HUDEP-2 (cell line): Measurements from ENCODE around the gene RAB33B.
"Not testable (repeated sequence)": the region's sequence is repeated elsewhere in the genome, so short reads cannot be mapped to it uniquely, and the experiment has no call there.

ENCODE experiments used
- DNase-seq, 76 experiments: peaks; one replicate each; lab custom pipeline; 2025; ENCODE audit not compliant: unreplicated experiment in 76 of 76; lab: John Stamatoyannopoulos, UW

RAB33B gene

GRCh38 chr4:139461022-139461628, 7.2 kb downstream of the RAB33B start:
- no peak for DNase-seq

DNA sequence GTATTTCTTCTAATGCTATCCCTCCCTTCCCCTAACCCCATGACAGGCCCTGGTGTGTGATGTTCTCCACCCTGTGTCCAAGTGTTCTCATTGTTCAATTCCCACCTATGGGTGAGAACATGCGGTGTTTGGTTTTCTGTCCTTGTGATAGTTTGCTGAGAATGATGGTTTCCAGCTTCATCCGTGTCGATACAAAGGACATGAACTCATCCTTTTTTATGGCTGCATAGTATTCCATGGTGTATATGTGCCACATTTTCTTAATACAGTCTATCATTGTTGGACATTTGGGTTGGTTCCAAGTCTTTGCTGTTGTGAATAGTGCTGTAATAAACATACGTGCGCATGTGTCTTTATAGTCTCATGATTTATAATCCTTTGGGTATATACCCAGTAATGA, 10.6 kb downstream of the RAB33B start:
- DNase-seq, result not testable (repeated sequence)

GRCh38 chr4:139465922-139466321, 12.0 kb downstream of the RAB33B start:
- no peak for DNase-seq

GRCh38 chr4:139468756-139469155, 14.8 kb downstream of the RAB33B start:
- not testable (repeated sequence) for DNase-seq

- DNase-seq, result no peak
Measured at GRCh38 chr4:139469216-139469615, 15.3 kb downstream of the RAB33B start.

- DNase-seq, result no peak
Measured at GRCh38 chr4:139469869-139470268, 15.9 kb downstream of the RAB33B start.

DNA sequence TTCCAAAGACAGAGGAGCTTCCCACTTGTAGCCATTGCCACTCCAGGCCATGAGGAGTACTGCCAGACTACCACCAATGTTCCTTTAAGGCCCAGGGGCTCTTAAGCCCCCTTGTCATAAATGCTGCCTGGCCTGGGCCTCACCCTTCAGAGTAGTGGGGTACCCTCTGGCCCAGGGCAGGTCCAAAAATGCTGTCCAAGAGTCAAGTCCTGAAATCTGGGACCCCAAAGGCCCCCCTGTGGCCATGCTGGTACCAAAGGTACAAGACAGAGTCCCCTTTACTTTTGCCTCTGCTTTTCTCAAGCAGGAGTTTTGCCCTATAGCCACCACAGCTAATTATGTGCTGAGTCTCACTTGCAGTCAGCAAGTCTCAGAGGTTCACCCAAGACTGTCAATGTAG, 16.4 kb downstream of the RAB33B start:
- no peak for DNase-seq

DNA sequence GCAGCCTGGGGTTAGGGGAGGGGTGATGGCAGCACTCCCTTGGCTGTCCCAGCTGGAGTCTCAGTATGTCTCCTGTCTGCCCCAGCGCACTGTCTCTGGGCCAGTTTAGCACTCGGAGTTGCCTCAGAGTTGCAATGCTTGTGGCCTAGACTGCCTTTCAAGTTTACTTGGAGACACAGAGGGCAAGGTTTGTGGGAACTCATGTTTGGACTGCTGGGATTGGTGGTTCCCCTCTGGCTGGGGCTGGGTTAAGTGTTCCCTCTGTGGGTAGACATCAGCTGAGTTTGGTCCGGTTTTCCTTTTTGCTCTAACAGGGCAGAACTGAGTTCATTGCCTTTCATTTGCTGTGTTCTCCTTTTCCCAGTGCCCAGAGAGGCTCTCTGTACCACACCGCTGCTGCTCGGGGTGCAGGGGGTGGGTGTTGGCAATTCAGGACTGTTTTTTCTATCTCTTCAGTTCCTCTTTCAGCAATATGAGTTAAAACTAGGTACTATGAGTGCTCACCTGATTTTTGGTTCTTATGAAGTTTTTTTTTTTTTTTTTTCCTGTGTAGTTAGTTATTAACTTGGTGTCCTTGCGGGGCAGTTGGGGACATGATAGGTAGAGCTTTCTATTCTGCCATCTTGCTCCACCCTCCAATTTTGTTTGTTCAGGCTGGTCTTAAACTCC, 17.2 kb downstream of the RAB33B start:
- no peak for DNase-seq

GRCh38 chr4:139472852-139473251, 18.9 kb downstream of the RAB33B start:
- DNase-seq, result no peak

DNA sequence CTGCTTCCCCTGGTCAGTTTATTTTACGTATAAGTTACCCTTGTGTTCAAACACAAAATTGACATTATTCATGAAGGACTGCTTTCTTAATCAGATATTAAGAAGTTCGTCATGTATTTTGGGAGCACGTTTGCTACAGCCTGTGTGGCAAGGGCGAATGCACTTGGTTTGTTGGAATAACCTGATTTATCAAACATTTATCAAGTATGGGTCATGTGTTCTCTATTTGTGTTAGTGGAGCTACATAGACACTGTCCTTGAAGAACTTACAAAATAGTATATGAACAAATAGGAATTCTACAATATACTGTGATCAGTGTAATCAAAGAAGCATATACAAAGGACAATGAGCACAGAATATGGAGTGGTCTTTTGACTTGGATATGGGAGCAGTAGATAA, 22.4 kb downstream of the RAB33B start:
- DNase-seq, result no peak

DNA sequence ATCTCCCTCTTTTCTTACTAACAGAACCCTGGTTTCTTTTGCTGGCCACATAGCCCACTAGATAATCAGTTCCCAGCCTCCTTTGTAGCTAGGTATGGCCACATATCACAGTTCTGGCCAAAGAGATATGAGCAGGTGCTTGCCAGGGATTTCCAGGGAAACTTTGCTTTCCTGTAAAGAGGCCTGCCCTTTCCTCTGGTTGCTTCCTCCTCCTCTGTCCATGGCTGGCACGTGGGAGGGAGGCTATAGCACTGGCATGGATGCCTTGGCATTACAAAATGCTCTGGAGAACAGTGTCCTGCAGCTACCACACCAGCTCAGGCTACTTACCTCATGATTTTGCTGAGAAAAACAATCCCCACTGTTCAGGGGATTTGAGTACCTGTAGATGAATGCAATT, 27.5 kb downstream of the RAB33B start:
- no peak for DNase-seq

GRCh38 chr4:139483000-139483399, 29.1 kb downstream of the RAB33B start:
- no peak for DNase-seq

DNA sequence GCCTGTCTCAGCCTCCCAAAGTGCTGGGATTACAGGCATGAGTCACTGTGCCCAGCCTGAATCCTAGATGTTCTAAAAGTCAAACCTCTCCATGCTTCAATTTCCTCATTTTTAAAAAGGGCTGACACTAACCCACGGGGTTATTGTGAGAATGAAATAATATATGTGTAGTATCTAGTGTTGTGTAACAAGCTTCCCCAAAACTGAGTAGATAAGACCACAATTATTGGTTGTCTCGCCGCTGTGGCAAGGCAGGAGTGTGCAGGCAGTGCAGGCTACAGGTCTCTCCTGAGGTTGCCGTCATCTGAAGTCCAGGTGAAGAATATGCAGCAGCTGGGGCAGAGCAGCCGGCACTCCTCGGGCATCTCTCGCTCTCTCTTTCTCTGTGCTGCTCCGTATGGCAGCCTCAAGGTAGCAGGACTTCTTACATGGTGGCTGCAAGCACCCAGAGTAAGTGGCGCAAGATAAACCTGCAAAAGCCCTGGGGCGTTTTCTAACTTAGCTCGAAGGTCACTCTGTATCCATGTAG, 30.9 kb downstream of the RAB33B start:
- DNase-seq, result no peak

GRCh38 chr4:139488442-139488841, 34.5 kb downstream of the RAB33B start:
- no peak for DNase-seq

DNA sequence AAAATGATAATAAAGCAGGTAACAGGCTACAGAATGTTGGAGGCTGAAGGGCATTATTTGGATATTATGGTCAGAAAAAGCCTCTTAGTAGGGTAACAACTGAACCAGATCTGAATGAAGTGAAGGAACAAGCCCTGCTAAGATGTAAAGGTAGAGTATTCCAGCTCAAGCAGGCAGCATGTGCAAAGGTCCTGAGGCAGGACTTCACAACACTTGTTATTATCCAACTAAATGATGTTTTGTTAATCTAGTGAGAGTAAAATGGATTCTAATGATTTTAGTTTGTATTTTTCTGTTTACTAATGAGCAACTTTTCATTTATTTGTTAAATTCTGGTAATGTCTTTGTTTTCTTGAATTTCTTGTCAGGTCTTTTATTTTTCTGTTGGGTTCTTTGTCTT, 35.7 kb downstream of the RAB33B start:
- DNase-seq, result no peak

- no peak for DNase-seq
Measured at GRCh38 chr4:139492429-139492828, 38.5 kb downstream of the RAB33B start.

DNA sequence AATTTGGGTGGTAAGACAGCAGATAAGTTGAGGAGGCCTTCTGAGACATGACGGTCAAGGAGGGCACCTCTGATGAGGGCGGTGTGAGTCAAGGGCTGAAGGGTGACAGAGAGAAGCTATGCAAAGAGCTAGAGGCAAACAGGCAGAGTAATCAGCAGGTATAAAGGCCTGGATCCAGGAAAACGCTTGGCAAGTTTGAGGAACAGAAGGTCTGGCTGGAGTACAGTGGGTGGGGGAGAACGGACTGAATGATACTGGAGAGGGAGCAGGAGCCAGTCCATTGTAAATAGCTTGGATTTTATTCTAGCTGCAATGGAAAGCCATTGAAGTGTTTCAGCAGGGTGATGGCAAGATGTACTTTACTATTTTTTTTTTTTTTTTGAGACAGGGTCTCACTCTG, 39.3 kb downstream of the RAB33B start:
- DNase-seq, result no peak

DNA sequence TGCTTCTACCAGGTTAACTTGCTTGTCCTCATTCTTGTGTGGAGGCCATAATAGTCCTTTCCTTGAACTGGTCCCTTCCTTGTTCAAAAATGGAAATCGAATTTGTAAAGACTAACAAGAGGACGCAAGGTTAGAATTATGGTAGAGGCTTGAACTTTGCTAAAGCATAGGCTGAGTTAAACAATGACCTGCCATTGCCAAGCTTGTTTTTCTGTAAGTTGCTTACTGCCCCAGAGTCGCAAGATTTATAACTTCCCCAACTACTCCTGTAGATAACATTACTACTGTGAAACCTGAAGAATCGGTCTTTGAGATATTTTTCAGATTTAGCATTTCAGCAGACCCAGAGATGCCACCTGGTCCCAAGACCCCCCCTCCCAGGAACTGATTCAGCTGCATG, 45.3 kb downstream of the RAB33B start:
- no peak for DNase-seq

DNA sequence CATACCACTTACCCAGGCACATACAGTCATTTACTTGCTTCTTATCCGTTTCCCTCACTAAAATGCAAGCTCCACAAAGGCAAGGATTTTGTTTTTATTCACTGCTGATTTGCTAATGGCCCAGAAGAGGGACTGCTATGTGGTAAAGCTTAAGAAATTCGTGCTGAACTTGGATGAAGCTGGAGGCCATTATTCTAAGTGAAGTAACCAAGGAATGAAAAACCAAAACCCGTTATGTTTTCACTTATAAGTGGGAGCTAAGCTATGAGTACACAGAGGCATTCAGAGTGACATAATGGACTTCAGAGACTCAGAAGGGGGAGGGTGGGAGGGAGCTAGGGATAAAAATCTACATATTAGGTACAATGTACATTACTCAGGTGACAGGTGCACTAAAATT, 47.2 kb downstream of the RAB33B start:
- no peak for DNase-seq

- no peak for DNase-seq
Measured at GRCh38 chr4:139501527-139501926, 47.6 kb downstream of the RAB33B start.

GRCh38 chr4:139501927-139502899, 48.3 kb downstream of the RAB33B start:
- no peak for DNase-seq
